A172 (cell line): Measurements from ENCODE around the gene DYNLT4. TPM values are rescaled to one million over a fixed set of nuclear protein-coding genes. Genes with fewer than 3 reads are reported as not detected.
A peak's percentile ranks its signal among the peaks of the same experiment; 100 is the strongest.
"Not testable (repeated sequence)": the region's sequence is repeated elsewhere in the genome, so short reads cannot be mapped to it uniquely, and the experiment has no call there.

ENCODE experiments used
- DNase-seq: peaks from one replicate; pipeline ENCODE4 v3.0.0-alpha.2; 2015; ENCODE audit warnings: low spot score
- total RNA-seq: library from RNA; depleted of rRNA; stranded (reverse); fragments of >200 nt; shearing (Covaris generic); gene quantifications from 2 replicates; pipeline ENCODE4 v1.2.3, GENCODE V29; 2014

The DYNLT4 gene
- total RNA-seq, 1 experiment from 2014 or later, result not detected

DNA sequence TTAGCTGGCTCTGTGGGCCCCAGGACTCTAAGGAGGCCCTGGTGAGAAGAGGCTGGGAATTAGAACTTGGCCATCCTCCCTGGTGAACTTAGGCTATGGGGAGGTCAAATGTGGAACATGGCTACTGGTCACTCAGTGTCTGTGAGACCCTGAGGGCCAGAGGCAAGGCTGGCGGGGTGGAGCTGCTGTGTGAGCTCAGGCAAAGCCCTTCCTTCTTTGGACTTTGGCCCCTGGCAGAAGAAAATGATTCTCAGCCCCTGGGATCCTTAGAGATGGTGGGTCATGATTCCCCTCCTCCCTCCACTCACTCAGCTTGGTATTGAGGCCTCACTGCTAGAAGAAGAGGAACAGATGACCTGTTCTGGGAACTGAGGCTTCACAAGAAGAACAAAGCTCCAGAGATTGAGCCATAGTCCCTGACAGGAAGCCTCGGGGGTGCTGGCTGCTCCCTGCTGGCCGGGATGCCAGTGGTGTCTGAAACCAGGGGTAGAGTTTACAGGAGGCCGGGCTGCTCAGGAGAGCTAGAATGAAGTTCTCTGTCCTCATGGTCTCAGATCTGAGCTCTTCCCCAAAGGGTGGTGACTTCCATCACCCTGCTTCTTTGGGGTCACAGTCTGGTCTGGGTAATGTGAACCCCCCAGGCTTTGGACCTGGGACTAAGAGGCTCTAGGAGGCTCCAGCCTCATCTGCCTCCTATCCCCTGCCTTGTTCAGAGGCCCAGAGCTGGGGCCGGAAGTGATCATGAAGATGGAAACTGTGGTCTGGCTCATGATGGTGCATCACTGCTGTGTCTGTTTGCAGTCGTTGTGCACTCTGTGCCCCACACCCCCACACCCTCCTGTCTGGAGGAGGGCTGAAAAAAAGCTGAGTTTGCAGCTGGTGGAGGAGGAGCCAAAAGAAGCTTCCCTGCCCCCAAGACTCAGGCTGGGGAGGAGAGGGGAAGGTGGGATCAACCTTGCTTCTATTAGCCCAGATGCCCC, 2.1 kb upstream of the DYNLT4 start:
- peak; percentile 35 for DNase-seq

DNA sequence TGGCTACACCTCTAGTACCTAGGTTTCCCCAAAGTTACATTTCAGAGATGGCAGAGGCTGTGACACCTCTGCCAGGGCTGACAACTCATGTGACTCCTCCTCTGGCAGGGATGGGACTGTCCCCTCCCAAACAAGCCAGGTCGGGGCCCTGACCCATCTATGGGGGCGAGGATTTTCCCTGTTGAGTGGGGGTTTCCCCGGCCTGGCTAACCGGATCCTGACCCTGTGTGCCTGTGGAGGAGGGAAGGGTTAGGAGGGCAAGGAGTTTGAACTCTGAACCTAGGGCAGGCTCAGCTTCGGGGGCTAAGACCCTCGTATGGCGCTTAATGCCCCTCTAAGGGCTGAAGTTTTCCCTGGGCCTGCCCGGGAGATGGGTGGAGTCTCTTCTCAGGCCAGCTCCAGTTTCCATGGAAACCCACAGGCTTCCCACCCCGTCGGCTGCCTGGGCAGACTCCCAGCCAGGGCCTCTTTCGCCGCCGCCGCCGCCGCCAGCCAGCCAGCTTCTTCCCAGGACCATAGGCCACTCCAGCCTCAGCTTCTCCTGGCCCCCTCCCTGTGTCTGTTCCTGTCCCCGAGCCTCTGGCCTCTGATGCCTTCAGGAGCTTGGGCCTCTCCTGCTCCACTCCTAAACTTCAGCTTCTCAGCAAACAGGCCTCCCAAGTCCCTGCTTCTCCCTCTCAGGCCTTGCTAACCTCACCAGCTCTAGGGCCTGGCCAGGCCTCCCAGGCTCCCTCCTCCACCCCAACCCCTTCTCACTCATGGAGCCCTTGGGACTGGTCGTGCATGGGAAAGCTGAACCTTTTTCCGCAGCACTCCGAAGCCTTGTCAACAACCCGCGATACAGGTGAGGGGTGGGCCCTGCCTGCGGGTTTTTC, 1.1 kb upstream of the DYNLT4 start, which contains the start of gene BTBD19:
Gene BTBD19 (plus strand): TSS at position 461 of the 875 bp plus-strand sequence. CDS start 298 bp downstream, at position 759.
- DNase-seq, result peak; percentile 79

DNA sequence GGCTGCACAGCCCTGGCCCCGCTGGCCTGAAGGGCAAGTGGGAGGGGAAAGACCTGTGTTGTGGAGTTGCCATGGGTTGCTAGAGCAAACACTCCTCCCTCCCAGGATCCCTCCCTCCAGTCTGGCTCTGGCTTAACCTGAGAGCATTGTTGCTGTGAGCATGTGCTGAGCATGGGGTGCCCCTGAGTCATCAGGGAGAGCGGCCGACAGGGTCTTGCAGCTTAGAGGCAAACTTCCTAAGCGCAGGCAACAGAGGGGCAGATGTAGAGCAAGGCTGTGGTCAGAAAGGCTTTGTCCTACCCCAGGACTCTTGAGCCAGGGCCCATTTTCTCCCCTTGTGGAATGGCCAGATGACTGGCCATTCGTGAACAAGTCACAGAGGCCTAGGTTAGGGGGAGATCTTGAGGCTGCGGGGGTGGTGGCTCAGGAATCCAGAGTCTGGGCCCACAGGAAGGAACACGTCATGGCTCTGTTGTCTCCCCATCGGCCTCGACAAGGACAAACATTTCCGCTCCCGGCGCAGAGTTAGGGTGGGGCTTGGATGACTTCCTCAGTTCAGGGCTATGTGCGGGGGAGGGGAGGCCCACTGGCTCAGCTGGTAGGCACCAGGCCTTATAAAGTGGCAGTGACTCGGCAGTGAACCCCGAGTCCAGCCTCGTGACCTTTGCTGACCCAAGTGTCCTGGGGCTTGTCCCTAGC, 362 bp upstream of the DYNLT4 start:
- peak; percentile 99 for DNase-seq

DNA sequence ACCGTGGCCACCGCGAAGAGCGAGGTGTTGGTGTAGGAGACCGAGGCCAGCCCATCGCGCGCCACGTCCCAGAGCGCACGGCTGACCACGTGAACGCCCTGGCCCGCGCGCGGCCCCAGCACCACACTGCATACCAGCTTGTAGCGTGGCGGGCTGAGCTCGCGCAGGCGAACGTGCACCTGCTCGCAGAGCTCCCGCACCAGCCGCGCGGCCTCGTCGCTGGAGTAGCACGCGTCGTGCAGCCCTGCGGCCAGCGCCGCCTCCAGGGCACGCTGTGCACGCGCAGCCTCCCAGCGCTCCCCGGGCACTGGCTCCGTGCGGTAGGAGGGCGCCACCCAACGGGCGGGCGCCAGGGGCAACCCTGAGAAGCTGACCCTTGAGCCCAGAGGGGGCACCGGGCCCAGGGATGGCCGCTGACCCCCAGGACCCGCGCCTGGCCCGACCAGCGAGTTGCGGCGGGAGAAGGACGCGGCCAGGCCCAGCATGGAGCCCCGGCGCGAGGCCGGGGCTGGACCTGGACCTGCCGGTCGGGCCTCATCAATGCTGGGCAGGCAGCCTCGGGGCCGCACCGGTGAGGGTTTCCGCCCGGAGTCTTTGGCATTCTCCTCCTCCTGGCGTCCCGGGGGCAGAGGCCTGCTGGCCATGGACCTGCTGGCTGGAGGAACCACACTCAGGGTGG, 987 bp downstream of the DYNLT4 start:
- DNase-seq, result no peak

DNA sequence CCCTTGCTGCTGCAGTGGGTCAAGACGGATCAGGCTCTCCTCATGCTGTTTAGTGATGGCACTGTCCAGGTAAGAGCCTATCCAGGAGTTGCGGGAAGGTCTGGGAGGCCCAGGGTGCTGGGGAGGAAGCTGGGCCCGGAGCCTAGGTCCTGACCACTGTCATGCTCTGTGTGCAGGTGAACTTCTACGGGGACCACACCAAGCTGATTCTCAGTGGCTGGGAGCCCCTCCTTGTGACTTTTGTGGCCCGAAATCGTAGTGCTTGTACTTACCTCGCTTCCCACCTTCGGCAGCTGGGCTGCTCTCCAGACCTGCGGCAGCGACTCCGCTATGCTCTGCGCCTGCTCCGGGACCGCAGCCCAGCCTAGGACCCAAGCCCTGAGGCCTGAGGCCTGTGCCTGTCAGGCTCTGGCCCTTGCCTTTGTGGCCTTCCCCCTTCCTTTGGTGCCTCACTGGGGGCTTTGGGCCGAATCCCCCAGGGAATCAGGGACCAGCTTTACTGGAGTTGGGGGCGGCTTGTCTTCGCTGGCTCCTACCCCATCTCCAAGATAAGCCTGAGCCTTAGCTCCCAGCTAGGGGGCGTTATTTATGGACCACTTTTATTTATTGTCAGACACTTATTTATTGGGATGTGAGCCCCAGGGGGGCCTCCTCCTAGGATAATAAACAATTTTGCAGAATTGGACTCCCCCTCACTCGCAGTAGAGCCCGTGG, 1.7 kb downstream of the DYNLT4 start:
- no peak for DNase-seq

DNA sequence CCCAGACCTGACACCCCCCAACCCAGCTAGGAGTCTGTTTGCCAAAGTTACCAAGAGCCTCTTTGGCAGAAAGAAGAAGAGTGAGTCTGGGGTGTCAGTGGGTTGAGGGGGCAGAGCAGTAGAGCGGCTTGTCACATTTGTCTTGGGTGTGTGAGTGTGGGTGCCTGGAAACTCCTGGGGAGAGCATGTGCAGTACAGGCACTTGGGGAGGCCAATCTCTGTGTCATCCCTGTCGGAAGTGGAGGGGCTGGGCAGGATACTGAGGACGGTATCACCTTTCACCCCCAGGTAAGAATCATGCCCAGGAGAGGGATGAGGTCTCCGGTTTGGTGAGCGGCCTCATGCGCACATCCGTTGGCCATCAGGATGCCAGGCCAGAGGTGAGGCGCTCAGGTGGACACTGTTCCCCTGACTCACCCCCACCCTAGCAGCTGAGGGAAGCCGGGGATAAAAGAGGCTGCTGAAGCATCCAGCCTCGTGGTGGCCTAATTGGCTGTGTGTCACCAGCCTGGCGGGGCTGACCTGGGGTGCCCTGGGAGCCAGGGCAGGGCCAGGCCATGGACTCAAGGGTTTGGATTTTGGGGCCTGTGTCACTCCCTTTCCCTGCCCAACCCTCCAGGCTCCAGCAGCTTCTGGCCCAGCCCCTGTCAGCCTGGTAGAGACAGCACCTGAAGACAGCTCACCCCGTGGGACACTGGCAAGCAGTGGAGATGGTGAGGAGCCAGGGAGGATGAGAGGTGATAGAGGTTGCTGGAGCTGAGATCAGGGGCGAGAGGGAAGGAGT, 3.6 kb downstream of the DYNLT4 start:
- DNase-seq, result no peak

DNA sequence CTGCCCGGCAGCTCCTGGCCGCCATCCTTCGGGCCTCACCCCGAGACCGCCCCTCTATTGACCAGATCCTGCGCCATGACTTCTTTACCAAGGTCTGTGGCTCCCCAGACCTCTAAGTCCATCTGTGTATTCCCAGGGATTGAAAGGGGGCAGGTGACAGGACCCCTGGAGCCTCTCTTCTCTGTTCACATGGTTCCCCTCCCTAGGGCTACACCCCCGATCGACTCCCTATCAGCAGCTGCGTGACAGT, 4.2 kb downstream of the DYNLT4 start:
- DNase-seq, result no peak

DNA sequence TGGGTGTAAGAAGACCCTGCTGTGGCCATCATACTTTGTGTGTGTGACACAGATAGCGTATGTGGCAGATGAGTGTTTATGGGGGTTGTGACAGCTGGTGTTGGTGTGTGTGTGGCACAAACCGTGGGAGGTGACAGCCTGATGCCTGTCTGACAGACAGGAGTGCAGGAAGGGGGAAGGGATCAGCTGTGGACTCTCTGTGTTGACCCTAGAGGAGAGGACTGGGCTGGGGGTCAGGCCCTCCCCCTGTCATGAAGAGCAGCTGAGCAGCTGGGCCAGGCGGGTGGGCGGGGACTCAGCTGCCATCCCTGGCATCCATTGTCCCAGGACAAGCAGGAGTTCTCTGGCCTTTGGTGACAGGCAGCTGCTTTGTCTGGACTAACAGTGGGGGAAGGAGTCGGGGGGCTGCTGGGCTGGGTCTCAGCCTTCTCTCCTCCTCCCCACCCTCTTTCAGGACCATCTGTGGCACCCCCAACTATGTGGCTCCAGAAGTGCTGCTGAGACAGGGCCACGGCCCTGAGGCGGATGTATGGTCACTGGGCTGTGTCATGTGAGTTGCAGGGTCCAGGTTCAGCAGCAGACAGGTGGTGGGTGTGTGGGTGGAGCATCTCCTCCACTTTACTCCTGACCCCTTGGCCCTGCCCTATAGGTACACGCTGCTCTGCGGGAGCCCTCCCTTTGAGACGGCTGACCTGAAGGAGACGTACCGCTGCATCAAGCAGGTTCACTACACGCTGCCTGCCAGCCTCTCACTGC, 4.7 kb downstream of the DYNLT4 start:
- DNase-seq, result no peak

DNA sequence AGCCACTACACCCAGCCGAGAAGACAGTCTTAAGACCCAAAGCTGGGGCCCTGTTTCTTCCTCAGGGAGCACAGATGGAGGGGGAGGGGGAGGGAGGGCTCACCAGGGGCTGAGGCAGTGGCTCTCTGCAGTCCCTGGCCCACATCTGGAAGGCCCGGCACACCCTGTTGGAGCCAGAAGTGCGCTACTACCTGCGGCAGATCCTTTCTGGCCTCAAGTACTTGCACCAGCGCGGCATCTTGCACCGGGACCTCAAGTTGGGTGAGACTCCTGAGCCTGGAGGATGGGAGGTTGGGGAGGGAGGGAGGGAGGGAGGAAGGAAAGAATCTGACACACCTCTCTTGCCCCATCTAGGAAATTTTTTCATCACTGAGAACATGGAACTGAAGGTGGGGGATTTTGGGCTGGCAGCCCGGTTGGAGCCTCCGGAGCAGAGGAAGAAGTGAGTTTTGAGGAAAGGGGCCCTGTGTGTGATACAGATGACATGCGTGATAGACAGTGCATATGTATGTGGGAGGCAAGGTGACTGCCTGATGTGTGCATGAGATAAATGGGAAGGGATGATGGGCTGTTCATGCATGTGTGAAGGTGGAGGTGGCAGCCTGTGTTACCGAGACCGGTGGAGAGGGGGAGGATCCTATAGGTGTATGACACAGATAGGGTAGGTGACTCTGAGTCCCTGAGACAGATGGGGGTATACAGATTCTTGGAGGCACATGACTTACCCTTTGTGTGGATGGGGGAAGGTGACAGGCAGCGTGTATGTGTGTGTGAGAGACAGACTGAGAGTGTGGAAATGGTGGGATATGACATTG, 5.5 kb downstream of the DYNLT4 start:
- DNase-seq, result no peak

DNA sequence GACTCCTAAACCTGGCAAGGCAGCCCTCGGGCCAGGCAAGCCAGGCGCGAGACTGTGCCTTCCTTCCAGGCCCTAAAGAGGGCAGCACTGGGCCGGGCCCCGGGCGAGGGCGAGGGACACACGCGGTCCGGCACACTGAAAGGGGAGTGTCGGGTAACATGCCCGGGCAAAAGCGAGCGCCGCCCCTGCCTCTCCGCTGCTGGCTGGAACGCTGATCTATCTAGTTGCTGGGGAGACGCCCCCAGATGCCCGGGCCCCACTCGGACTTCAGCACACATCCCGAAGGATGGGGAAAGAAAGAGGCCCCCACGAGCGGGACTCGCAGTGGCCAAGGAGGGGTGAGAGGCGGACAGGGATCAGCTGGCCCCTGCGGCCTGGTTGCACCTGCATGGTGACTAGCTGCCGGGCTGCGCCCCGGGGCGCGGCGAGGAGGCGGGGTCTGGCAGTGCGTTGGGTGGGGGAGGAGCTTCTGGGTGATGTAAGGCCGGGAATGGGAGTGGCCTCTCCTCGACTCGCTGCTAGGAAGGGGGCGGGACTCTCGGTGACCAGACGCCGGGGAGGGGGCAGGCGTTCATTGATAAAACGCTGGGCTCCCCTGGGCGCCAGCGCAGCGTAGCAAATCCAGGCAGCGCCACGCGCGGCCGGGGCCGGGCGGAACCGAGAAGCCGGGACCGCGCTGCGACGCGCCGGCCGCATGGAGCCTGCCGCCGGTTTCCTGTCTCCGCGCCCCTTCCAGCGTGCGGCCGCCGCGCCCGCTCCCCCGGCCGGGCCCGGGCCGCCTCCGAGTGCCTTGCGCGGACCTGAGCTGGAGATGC, 7.2 kb downstream of the DYNLT4 start, which contains the start of gene PLK3:
Gene PLK3 (plus strand): TSS at position 608 of the 815 bp plus-strand sequence. CDS start 87 bp downstream, at position 695.
- DNase-seq, result peak; percentile 95

DNA sequence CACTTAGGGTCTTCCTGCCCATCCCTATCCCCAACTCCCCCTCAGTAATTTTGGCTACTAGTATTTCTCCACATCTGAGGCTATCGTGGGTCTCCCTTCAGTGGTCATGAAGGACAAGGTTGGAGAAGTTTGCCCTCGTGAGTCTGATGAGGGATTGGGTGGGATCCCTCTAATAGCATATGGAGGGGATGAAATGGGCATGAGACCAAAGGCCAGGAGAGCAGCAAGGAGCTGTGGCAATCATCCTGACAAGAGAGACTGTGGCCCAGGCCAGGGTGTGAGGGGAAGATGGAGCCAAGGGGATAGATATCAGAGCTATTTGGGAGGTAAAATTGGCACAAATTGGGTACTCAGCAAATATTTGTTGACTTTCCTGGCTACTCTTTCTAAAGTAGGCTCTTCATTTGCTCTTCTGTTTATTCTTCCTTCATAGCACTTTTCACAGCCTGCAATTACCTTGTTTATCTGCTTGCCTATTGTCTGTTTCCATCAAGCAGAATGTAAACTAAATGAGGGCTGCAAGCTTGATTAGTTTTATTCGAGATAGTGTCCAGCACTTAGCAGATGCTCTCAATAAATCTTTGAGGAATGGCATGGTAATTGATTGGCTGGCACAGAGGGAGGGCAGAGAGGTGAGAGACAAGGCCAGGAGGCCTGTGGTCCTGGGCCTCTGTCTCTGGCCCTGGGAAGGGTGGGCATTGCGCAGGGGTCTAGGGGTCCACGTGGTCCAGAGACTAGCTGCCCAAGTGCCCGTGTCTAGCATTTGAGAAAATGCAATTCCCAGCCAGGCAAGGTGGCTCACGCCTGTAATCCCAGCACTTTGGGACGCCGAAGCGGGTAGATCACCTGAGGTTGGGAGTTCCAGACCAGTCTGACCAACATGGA, 8.4 kb downstream of the DYNLT4 start:
- DNase-seq, result no peak

DNA sequence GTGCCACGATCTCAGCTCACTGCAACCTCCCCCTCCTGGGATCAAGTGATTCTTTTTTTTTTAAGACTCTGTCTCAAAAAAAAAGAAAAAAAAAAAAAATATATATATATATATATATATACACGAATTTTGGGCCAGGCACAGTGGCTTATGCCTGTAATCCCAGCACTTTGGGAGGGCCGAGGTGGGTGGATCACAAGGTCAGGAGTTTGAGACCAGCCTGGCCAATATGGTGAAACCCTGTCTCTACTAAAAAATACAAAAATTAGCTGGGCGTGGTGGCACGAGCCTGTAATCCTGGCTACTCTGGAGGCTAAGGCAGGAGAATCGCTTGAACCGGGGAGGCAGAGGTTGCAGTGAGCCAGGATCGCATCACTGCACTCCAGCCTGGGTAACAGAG, 9.3 kb downstream of the DYNLT4 start:
- not testable (repeated sequence) for DNase-seq

DNA sequence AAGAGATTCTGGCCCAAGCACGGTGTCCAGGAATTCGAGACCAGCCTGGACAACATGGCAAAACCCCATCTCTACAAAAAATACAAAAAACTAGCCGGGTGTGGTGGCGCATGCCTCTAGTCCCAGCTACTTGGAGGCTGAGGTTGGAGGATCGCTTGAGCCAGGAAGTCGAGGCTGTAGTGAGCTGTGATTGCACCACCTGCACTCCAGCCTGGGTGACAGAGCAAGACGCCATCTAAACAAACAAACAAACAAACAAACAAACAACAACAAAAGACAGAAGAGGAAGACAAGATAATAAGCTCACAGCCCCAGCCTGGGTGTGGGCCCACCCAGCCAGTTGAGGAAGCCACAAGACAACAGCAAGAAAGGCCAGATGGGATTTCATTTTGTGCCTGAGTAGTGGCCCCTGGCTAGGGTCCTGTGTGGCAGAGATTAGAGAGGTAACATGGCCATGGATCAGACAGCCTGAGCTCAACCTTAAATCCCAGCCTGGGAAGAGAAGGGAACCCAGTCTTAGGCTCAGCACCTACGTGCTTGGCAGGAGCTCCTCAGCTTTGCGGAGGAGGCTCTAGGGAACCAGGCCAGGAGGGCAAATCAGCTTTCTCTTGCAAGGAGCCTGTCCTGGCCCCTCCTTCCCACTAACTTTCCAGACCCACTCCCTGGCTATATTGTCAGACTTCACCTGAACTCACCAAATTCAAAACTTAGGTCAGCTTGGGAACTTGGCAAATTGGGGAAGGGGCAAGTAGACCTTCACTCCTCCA, 14.2 kb downstream of the DYNLT4 start:
- DNase-seq, result no peak

DNA sequence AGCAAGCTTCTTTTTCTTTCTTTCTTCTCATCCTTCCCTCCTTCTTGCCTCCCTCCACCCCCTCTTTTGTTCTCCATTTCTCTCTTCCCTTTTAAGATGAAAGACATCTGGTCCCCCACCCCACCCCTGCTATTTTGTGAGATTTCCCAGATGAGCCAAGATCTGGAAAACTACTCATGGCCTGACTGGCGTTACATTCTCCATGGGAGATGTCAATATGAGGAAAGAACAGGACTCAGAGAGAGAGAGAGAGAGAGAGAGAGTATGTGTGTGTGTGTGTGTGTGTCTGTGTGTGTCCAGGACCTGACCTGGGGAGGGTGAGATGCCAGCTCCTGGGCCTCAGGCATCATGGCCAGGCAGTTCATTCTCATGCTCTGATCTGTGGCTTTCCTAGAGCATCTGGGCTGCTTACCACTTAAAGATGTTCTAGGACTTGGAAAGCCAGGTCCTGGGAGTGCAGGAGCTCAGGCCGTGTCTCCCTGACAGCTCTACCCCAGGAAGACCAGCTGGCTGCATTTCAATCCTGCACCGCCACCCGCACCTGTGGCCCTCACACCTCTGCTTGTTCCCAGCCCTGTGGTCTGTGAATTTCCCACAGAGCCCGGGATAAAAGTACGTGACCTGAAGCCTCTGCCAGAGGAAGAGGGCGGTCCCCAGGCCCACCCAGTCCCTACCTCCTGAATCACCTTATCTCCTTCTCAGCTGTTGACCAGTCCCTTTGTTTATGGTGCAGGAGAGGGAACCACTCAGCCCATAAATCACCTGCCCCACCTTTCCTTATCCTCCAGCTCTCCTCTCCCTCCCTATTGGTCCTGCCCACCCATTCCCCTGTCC, 16.0 kb downstream of the DYNLT4 start:
- no peak for DNase-seq
